Coronary artery (tissue), 2 donors: ENCODE results near the gene ADAMTS8.

Source experiments
- DNase-seq: peaks from one replicate; pipeline ENCODE4 v3.0.0-alpha.2; 2017; ENCODE audit warnings: low spot score
- H3K27ac ChIP-seq, 2 donors: fragments of 200-600 bp; sonication (generic); one replicate each; pipeline ENCODE4 v1.5.1; 2016 to 2019
- H3K4me3 ChIP-seq: fragments of 200-600 bp; sonication (generic); 2 replicates; pipeline ENCODE4 v1.5.1; 2016; ENCODE audit warnings: mild to moderate bottlenecking, moderate library complexity
- TF ChIP-seq, protein P1 (sequence below): fragments of 200-600 bp; sonication (generic); IDR thresholded peaks from one replicate; pipeline ENCODE4 v1.5.1; 2019; ENCODE audit warnings: antibody characterized with exemption

ADAMTS8 gene

DNA sequence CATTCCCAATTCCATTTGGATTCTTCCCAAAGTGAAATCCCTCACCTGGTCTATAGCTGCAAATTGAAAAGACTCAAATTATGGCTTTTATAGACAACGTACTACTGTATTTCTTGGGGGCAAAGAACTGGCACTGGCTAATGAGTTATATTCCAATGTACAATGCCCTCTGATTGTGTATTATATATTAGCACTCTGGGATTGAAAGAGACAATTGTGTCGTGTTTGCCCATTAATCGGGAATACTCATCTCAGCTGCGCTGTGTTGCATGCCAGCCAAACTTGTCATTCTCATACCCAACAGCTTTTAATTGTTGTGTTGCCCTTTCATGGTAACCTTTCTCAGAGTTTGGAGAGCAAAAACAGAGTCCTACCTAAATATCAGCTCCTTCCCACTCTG, 58.7 kb downstream of the ADAMTS8 start:
- DNase-seq, result no peak
- TF ChIP-seq, protein P1, sequence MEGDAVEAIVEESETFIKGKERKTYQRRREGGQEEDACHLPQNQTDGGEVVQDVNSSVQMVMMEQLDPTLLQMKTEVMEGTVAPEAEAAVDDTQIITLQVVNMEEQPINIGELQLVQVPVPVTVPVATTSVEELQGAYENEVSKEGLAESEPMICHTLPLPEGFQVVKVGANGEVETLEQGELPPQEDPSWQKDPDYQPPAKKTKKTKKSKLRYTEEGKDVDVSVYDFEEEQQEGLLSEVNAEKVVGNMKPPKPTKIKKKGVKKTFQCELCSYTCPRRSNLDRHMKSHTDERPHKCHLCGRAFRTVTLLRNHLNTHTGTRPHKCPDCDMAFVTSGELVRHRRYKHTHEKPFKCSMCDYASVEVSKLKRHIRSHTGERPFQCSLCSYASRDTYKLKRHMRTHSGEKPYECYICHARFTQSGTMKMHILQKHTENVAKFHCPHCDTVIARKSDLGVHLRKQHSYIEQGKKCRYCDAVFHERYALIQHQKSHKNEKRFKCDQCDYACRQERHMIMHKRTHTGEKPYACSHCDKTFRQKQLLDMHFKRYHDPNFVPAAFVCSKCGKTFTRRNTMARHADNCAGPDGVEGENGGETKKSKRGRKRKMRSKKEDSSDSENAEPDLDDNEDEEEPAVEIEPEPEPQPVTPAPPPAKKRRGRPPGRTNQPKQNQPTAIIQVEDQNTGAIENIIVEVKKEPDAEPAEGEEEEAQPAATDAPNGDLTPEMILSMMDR, result no peak
- no peak overlapping the region for H3K27ac ChIP-seq
- H3K4me3 ChIP-seq, result no peak overlapping the region

GRCh38 chr11:130369141-130369691, 59.2 kb downstream of the ADAMTS8 start:
- Histone ChIP-seq H3K4me3 (no peak overlapping the region), H3K27ac (no peak overlapping the region)
- DNase-seq, result no peak
- TF ChIP-seq, protein P1, result no peak

DNA sequence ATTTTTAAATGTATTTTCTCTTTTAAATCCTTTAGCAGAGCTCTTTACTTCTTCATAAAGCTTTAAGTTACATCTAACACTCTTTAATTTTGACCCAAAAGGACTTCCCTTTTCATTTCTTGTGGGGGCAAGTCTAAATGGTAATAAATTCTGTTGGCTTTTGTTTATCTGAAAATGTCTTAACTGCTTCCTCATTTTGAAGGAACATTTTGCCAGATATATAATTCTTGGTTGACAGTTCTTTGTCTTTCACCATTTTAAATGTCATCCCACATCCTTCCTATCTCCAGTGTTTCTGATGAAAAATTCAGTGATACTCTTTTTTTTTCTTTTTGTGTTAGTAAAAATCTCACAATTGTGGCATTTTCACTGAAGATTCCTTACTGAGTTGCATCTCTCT, 69.0 kb downstream of the ADAMTS8 start:
- no peak for DNase-seq
- H3K27ac ChIP-seq, result no peak overlapping the region
- no peak overlapping the region for H3K4me3 ChIP-seq
- TF ChIP-seq, protein P1, result no peak

- no peak for DNase-seq
- TF ChIP-seq, protein P1, result no peak
- Histone ChIP-seq H3K27ac (no peak overlapping the region), H3K4me3 (no peak overlapping the region)
These were observed 70.0 kb downstream of the ADAMTS8 start for GRCh38 chr11:130358398-130358797.
